HG02763 (cell line): ENCODE measurements around the gene ZNF768.
"Not testable (repeated sequence)": the region's sequence is repeated elsewhere in the genome, so short reads cannot be mapped to it uniquely, and the experiment has no call there.

Experiments used
- ATAC-seq: cut with Tn5 transposase; IDR thresholded peaks from one replicate; pipeline ENCODE4 v1.9.1; 2021; ENCODE audit warnings: mild to moderate bottlenecking, moderate library complexity; ENCODE audit not compliant: unreplicated experiment

The ZNF768 gene

DNA sequence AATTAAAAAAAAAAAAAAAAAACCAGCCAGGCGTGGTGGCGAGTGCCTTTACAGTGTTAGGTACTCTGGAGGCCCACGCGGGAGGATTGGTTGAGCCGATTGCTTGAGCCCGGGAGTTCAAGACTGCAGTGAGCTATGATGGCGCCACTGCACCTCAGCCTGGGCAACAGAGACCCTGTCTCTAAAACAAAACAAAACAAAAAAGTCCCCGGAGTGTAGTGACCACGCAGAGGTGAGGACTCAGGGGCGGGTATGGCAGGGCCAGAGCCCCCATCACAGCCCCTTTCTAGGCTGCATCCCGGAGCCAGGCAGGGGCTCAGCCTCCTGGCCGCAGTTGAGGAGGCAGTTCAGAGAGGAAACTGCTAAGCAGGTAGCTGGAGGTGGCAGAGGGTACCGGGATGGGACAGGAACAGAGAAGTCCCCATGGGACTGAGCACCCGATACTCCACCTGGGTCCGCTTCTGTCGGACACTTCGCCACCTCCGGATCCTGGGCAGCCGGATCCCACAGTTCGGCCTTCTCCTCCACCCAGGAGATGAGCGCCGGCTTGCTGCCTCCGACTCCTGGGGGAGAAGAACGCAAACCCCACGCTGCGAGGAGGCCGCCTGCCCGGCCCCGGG is 7.5 kb upstream of the ZNF768 start:
- ATAC-seq = peak; percentile 17

DNA sequence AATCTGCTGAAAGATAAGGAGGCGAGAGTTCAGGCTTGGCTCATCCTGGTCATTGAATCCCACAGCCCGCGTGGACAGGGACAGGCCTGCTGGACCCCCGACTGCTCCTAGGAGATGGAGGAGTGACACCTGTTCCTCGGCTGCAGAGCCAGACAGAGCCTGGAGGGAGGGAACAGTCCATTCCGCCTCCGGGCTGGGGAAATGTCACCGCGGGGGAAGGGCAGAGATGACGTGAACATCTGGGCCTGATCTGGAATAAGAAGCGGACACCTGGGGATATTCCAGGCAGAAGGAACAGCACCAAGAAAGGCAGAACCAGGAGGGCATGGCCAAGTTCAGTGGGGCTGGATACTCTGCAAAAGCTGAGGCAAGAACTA is 6.8 kb upstream of the ZNF768 start:
- no peak for ATAC-seq

DNA sequence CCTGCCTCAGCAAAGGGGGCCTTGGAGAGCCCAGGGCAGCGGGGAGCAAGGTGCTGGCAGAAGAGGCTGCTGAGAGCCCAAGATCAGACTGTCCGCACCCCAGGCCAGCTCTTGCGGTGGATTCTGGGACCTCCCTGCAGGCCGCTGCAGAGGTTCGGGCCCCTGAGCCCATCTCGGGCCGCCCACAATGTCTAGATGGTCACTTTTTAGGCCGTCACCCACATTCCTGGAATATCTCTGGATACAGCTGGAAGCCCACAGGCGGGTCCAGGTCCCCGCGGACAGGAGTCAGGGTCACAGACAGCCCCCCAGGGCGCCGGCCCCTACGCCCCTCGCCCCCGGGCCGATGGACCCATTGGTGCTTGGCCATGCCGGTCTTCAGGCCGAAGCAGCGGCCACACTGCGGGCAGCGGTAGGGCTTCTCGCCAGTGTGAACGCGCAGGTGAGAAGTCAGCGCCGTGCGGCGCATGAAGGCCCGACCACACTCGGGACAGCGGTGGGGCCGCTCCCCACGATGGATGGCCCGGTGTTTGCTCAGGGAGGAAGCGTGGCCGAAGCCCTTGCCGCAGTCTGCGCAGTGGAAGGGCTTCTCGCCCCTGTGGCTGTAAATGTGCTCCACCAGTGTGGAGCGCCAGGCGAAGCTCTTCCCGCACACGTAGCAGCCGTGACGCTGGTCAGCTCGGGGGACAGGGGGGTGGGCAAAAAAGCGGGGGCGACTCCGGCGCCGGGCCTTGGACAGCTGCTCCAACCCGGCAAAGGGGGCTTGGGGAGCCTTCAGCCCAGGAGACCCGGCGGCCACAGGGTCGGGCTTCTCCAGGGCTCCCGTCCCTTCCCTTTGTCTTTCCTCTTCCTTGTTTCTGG is 6.1 kb upstream of the ZNF768 start:
- ATAC-seq = no peak

DNA sequence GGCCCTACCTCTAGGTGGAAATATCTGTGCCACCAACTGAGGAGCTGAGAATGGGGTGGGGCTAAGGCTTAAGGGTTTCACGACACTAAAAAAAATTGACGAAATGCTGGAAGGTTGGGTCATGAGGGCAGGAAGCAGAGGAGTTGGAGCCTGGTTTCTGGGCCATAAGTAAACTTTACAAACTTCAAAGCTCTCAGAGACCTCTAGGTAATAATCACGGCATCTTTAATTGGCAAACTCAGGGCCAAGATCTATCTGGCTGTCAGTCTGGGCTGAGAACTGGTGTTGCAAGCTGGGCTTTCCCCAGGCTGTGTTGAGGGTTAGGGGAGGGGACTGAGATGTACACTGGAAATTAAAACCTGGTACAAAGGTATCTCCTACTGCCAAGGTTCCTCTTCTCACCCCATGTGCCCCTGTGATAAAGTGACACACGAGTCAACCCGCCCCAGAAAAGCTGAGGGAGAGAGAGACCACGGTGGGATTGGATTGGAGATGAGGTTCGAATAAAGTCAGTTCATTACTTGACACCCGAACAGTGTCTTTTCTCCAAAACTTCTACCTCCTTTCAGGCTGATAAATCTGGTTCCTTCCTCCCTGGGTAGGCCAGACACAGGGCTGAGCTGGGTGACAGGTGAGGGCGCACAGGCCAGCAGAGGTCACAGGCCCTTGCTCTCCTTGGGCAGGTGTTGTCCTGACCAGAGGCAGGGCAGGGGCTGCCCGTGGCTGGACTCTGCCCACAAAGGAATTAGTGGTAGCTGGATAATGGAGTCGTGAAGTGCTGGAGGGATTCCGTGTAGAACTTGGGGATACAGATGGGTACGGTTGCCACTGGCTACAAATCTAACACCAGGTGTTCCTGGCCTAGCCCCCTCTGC is 4.0 kb upstream of the ZNF768 start:
- ATAC-seq = no peak

DNA sequence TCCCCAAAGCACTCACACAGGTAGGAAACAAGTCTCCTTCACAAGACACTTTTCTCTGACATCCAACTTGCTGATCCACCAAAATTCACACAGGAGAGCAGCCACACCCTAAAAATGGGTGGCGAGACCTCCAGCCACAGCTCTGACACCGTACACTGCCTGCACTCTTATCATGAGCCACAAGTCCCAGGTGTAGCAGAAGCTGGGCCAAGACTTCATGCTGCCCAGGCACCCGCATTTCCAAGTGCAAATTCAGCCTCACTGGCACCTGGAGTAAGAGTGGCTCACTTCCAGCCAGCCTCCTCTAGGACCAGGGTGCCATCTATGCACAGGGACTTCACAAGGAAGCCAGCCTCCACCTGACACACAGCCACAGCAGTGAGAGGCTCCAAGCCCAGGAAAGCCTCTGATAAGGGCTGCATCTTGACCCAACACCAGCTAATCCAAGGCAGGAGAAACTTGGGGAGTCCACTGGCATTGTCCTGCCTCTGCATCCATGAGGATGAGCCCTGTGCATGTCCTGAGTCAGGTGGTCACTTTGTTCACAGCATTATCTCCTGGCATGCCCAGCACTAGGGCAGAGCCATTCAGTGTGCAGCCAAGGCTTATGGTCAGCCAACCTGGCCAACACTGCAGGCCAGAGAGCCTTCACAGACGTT is 2.6 kb upstream of the ZNF768 start:
- ATAC-seq = no peak

DNA sequence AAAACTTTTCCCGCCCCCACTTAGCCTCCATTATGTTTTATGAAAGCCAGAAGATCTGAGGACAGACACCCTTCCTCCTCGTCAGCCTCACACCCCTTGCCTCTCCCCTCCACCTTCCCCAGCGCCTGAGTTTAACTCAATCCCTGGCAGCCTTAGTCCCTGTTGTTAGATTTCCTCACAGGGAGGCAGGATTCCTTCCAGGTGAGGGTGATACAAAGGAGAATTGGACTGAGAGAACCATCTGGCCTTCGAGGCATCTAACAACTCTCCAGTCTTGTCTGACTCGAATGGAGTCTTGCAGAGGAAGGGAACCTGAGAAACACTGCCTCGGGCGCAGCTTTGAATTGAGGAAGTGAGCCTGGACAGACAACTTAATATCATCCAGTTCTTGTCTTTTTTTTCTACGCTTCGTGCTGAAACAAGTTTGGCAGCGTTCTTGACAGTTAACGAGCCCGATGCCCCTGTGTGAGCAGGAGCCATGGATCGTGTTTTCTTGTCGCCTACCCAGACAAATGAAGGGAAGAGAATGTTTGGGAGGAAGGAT is 1.3 kb upstream of the ZNF768 start:
- no peak for ATAC-seq

DNA sequence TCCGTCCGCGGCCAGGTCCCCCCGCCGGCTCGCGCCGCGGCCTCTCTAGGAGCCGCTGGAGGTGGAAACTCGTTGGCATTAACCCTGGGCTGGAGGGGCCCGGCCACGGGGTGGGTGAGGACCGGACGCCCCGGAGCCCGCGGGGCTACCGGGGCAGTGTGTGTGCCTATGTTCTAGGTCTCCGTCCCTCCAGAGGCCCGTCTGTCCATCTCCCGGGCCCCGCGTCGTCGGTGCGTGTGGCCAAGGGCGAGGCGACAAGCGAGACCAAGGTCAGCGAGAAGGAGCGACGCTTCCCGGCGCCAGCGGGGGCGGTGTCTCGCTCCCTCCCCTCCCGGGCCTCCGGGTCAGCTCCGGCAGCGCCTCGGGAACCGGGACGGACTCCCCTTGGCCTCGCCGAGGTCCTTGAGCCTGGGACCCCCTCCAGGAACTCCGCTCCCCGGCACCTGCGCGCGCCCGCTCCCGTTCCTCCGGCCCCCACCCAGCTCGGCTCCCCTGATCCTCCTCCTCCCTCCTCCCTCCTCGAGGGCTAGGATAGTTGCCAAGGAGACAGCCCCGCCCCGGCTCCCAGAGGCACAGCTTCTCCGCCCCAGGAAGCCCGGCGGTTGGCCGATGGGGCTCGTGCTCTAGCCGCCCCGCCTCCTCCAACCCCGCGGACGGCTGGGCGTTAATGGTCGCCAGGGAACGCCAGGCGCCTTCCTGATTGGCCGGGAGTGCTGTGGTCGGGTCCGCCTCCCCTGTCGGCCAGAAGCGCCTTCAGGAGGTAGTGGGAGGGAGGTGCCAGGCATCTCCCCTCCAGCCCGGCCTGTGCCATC is 663 bp upstream of the ZNF768 start:
- peak; percentile 67 for ATAC-seq

DNA sequence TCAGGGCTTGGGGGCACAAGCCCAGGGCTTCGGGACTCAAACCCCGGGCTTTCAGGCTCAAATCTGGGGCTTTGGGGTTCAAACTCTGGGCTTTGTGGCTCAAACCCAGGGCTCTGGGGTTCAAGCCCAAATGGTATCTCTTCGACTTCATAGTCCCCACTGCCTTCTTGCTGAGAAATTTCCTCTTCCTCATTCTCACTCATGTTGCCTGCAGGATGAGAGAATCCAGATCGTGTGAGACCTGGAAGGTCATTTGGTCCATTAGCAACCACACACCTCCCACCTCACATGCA is 576 bp downstream of the ZNF768 start:
- no peak for ATAC-seq

DNA sequence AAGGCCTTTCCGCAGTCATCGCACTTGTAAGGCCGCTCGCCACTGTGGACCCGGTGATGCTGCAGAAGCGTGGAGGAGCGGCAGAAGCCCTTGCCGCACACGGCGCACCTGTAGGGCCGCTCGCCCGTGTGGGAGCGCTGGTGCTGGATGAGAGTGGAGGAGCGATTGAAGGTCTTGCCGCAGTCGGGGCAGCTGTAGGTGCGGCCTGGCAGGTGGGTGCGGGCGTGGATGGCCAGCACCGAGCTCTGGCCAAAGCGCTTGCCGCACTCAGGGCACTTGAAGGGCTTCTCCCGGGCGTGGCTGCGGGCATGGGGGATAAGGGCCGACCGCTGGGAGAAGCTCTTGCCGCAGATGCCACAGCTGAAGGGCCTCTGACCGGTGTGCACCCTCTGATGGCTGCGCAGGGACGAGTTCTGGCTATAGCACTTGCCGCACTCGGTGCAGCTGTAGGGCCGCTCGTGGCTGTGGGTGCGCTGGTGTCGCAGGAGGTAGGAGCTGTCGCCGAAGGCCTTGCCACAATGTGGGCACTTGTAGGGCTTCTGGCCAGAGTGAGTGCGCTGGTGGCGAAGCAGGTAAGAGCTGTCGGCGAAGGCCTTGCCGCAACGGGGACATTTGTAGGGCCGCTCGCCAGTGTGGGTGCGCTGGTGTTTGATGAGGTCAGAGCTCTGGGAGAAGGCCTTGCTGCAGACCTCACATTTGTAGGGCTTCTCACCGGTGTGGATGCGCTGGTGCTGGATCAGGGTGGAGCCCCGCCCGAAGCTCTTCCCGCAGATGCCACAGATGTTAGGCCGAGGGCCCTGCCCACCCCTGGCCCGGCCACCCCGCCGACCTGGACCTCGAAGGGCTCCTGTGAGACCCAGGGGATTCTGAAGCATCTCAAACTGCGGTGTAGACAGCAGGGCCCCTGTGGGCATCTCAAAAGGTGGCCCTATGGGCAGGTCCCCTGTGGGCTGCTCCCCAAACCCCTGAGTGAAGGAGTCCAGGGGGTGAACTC is 1.5 kb downstream of the ZNF768 start:
- no peak for ATAC-seq

DNA sequence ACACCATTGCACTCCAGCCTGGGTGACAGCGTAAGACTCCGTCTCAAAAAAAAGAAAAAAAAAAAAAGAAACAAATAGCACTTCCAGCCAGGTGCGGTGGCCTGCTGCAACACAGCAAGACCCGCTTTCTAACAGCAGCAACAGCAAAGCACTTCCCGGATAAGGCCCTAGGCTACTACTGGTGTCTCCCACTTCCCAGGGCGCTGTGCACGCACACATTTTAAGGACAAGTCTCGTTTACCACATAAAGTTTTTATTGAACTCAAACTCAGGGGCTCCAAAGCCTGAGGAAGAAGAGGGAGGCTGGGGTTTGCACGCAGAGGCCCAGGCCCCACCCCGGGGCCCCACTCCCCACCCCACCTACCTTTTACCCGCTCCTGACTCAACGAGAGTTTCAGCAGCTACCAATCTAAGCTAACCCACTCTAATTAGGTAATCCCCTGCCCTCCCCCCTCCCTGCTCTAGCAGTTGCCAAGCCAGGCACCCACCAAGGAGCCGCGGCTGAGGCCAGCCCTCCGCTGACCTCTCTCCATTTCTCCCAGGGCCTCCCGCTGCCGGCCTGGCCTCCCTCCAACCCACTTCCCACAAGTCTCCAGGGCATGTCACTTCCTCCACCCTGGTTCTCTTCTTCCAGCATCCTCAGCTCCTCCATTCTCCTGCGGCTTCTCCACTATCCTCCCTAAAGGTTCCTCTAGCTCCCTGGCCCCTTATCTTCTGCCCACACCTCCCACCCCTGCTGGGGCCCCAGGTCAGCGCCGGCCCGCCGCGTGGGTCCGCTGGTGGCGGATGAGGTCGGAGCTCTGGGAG is 2.4 kb downstream of the ZNF768 start:
- ATAC-seq = no peak

DNA sequence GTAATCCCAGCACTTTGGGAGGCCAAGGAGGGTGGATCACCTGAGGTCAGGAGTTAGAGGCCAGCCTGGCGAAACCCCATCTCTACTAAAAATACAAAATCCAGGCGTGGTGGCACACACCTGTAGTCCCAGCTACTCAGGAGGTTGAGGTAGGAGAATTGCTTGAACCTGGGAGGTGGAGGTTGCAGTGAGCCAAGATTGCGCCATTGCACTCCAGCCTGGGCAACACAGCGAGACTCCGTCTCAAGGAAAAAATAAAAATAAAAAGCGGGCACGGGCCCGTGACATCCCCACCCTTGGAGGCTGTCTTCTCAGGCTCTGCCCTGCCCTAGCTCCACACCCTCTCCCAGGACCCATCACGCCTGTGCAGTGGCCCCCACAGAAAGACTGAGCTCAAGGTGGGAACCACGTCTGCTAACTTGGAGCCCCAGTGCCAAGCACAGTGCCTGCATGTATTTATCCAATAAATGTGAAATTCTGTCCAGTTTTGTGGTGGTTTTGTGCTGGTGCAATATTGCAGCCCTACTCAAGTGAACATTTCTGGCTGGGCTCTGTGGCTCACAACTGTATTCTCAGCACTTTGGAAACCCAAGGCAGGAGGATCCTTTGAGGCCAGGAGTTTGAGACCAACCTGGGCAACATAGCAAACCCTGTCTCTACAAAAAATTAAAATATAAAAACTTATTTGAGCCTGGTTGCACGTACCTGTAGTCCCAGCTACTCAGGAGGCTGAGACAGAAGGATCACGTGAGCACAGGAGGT is 3.5 kb downstream of the ZNF768 start:
- not testable (repeated sequence) for ATAC-seq

DNA sequence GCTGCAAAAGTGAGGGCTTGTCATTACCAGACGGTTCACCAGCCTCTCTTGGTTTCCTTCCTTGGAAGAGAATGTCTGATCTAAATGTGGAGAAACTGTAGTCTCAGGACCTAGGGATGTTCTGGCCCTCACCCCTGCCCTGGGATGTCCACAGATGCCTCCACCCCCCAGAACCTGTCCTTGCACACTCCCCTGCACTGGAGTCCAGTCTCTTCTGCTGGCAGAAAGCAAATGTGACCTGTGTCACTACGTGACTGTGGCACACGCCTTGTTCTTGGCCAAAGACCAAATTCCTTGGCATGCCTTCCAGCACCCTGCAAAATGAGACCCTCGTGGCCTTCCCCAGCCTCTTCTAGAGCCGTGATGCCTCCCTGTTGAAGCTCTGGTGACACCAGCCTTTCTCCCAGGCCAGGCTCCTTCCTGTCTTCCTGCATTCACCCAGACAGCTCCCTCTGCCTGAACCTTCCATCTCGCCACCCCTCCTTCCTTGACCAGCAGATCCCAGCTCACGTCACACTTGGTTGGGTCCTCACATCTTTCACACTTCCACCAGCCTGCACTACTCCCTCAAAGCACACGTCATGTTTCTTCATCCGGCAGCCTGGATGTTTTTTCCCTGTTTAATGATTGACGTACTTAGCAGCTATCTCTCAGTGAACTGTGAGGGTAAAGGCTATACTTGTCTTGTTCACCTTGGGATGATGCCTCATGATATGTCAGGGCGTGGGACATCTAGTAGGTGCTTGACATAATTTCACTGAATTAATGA is 4.3 kb downstream of the ZNF768 start:
- ATAC-seq = no peak

DNA sequence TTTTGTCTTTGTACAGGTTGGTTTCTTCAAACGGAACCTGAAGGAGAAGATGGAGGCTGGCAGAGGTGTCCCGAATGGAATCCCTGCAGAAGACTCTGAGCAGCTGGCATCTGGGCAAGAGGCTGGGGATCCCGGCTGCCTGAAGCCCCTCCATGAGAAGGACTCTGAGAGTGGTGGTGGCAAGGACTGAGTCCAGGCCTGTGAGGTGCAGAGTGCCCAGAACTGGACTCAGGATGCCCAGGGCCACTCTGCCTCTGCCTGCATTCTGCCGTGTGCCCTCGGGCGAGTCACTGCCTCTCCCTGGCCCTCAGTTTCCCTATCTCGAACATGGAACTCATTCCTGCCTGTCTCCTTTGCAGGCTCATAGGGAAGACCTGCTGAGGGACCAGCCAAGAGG is 4.9 kb downstream of the ZNF768 start:
- ATAC-seq = no peak

DNA sequence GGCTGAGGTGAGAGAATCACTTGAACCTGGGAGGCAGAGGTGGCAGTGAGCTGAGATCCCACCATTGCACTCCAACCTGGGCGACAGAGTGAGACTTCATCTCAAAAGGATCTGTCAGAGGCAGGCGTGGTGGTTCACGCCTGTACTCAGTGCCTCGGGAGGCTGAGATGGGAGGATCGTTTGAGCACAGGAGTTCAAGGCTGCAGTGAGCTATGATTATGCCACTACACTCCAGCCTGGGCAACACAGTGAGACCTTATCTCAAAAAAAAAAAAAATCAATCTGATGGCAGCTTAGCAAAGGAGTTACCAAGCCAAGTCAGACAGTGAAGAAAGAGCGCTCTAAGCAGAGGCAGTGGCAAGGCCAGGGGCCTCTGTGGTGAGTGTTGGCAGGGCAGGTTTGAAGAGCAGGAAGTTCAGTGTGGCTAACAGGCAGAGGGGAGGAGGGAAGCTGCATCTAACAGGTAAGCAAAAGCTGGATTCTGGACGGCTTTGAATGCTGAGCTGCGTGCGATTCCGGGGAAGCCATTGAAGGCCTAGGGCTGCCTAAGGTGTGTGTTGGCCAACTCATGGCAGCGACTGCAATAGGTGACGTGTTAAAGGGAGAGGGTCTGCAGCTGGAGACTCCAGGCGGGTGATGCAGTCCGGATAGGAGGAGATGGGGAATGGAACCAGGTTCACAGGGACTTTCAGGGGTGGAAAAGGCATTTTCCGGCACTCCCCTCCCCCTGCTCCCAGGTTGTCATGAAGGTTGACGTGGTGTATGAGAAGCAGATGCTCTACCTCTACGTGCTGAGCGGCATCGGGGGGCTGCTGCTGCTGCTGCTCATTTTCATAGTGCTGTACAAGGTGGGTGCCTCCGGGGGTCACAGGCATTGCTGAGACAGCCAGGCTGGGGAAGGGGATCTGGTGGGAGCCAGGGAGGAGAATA is 7.0 kb downstream of the ZNF768 start:
- ATAC-seq = no peak

DNA sequence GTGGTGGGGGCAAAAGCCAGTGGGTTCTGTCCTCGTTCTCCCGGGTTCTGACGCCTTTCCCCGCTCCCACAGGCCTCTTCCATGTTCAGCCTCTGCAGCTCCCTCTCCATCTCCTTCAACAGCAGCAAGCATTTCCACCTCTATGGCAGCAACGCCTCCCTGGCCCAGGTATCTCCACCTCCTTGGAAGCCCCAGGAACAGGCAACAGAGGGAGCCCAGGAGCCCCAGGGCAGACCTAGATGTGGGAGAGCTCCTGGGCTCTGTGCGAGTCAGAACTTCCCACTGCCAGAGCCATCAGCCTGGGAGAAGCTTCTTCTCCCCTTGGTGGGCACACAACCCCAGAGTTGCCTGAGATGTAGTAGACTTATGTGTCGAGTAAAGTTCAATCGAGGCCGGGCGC is 7.8 kb downstream of the ZNF768 start:
- no peak for ATAC-seq

DNA sequence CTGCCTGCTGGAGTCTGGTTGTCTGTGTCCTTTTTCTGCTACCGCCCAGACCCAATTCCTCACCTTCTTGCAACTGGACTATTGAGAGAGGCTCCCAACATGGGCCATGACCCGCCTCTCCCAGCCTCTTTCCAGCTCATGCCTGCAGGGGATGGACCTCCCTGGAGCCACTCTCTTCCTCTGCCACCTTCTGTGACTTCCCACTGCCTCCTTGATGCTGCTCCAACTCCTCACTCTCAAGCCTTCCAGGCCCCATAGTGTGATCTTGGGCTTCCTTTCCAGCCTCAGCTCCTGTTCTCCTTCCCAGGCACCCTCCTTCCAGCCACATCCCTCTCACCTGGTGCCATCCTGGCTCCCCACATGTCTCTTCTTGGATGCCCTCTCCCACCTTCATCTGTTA is 11.1 kb downstream of the ZNF768 start:
- no peak for ATAC-seq
